ENCODE data around the gene HOXD13.

Gene HOXD13

DNA sequence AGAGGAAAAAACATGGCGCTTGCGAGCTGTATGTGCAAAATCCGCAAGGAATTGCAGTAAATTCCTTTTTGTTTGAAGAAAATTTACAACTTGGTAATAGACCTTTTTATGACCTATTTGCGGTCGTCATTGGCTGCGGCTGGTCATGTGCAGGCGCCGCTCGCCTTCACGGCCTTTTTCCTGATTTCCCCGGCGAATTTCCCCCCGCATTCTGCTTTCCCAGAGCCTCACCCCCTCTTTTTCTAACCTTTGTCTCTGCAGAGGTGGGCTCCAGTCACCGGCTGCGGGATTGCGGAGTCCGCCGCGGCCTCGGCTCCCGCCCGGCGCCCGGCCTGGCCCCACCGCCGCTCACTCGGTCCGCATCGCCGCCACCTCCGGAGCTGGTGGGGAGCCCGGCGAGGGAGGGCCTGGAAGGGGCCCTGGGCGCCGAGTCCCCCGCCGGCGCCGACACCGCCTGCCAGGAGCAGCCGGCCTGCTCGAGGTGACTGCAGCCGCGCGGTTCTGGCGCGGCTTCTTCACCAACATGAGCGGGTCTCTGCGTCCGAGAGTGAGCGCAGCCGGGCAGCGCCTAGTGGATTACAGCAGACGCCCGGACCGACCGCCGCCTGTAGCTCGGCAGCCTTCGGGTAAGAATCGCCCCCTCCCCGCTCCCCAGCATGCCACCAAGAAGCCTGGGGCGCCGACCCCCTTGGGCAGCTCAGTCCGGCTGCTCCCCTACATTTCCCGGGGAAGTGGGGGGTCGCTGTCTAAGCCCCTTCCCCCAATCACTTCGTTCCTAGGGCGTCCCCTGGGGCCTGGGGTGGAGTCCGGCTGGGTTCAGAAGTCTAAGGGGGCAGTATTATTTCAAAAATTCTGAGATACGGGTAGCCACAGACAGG is 44.1 kb downstream of the HOXD13 start:
- no peak for DNase-seq

DNA sequence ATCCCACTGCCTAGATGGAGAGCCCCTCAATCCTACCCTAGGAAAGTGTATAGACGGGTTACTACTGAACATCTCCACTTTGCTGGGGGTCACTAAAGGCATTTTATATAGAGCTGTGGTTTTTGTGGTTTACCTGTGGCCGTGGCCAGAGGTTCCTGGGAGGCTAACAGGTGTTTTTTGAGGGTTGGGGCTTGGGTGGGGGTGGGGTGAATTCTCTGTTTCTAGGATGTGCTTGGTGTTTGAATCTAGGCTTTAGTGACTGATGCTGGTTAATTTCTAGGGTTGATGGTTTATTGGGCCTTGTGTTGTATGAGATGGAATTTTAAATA is 44.7 kb downstream of the HOXD13 start:
- DNase-seq = no peak

DNA sequence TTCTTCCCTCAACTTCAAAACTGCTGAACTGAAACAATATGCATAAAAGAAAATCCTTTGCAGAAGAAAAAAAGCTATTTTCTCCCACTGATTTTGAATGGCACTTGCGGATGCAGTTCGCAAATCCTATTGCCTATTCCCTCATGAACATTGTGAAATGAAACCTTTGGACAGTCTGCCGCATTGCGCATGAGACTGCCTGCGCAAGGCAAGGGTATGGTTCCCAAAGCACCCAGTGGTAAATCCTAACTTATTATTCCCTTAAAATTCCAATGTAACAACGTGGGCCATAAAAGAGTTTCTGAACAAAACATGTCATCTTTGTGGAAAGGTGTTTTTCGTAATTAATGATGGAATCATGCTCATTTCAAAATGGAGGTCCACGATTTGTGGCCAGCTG is 45.4 kb downstream of the HOXD13 start:
- no peak for DNase-seq

DNA sequence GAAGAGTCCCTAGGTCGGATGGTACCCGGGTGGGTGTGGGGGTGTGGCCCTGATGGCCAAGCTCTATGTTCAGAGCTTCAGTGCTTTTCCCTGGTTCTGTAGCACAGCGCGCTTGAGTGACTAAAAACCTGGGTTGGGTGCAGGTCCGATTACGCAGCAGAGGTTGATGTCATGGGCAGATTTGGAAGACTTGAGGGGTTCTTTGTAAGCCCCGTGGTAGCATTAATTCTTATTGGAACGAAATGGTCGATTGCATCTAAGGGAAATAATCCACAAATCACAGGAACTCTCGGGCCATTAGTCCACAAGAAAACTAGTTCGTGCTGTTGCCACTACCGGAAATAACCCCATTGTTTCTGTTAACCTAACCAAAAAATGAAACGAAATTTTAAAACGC is 46.0 kb downstream of the HOXD13 start:
- DNase-seq = no peak

DNA sequence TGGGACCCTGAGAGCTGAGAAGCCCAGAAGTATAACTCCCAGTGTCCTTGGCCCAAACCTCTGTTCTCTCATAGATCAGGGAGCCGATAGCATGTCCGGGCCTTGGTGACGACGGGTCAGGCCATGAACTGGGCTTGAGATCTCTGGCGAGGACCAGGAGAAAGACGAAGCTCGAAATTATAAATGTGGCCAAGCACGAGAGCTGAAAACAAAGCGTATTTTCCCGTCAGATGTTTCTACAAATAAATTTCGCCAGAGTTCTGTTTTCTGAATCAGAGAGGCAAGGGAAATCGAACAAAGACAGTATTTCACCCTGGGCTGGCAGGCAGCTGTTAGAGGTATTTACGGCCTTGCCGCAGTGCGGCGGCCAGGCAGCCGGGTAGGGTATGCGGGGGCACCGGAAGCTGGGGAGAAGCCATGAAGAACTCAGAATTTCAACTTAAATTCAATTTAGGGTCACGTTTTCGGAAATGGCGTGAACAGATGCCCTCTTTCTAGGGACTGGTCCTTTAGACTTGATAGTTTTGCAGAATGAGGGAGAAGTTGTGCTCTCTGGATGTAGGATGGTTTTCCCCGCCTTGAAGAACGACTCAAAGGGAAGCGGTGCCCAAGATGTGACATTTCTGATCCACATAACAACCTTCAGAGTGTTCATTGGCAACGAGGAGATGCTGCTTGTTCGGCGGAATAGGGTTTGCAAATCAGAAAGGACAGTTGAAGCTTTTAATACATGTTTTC is 46.6 kb downstream of the HOXD13 start:
- no peak for DNase-seq

DNA sequence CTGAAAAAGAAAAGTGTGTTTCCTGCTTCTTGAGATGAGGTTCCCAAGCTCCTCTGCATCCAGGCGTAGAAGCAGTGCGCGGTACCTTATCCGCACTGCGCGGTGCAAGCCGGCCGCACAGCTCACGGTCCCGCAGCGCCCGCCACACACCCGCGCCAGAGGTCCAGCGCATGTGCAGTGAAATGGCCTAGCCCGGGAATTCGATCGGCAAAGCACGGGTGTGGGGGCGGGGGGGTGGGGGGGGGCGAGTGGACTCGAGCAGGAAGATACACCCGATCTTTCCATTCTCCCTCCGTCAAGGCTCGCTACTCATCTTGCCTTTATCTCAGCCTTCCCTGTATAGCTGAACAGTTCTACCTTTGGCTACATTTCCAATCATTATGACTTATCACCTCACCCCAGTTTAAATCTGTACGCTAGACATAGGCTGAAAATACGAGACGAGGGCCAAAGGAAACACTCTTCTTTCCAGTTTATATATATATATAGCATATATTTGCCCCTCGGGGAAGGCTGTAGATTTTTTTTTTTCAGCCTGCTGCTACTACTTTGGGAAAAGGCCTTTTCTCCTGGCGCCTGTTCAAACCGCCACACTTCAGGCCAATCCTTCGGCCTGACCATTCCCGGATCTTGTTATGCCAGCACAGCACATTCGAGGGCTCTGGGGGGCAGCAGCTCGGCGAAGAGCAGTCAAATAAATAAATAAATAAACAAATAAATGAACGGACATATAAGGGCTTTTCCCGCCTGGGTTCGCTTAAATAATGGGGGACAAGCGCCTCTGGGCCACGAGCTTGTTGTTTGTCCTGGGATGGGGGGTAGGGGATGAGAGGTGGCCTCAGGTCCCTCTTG is 47.4 kb downstream of the HOXD13 start:
- DNase-seq = no peak

DNA sequence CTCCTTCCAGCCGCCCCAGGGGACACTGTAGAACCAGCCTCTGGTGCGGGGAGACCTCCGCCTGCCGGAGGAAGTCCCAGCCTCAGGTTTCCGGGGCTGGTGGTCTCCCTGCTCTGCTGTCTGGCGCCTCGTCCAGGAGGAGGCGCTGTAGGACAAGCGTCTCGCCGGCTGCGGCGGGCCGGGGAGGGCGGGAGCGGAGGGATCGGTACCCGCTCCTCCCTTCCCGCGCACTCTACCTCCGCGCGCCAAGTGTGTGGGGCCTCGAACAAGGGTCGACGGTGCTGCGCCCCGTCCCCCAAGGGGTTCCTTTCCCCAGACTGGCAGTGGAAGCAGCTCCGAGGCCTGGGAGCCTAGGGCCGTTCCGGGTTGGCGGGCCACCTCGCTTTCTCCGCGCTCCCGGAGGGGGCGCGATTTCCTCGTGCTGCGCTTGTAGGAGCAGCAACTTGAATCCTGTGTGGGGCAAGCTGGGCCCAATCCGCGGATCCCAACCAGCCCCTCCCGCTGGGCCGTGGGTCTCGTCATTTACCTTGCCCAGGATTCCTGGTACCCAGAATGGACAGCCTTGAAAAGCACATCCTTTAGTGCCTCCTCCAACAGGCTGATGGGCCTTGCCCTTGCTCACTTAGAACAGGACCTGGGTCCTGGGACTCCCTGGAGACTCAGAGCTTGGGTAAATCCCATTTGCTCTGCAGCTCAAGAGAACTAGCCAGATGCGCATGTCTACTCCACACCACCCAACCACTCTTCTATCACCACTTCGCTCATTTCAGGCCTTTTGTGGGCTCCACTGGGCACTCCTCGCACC is 48.2 kb downstream of the HOXD13 start:
- DNase-seq = peak; percentile 23

DNA sequence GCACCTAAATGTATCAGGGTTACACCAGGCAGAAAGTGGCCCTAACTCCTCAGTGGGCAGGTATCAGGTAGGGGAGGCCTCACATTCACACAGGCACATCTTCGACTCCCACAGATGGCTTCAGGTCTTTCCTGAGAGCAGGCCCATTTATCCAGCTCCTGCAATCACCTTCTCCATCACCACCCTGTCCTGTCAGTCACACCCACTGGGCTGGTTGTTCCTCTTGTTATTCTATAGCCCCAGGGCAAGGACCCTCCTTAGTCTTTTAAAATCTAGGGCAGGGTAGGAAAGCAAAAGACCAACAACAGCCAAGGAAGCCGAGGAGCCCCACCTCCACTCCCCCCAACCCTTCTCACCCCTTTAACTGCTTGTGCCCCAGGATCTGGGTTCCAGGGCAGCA is 49.8 kb downstream of the HOXD13 start:
- DNase-seq = no peak
